Body of pancreas (tissue), 4 donors: Measurements from ENCODE around the gene STK35. TPM values are rescaled to one million over a fixed set of nuclear protein-coding genes. Genes with fewer than 3 reads are reported as not detected.
"Not testable (repeated sequence)": the region's sequence is repeated elsewhere in the genome, so short reads cannot be mapped to it uniquely, and the experiment has no call there.

Source experiments
- ATAC-seq: fragments of 150-250 bp; one replicate; pipeline ENCODE4 v1.9.1; 2016
- DNase-seq, 4 donors: peaks; one replicate each; pipeline ENCODE4 v3.0.0-alpha.2; 2019
- H3K27ac ChIP-seq, 4 donors: fragments of 200-600 bp; sonication (generic); 1 replicate in 3 of 4; 2 replicates in 1 of 4; pipeline versions ENCODE4 v1.5.1 to v1.6.1; 2016 to 2019; ENCODE audit warnings: mild to moderate bottlenecking in 1 of 4, mixed read lengths in 1 of 4, moderate library complexity in 1 of 4
- H3K27me3 ChIP-seq, 2 donors: fragments of 200-600 bp; sonication (generic); one replicate each; pipeline ENCODE4 v1.6.0; 2016; ENCODE audit warnings: mild to moderate bottlenecking in 1 of 2
- H3K36me3 ChIP-seq, 2 donors: fragments of 200-600 bp; sonication (generic); replicated peaks in 1 of 2; 2 replicates each; pipeline ENCODE4 v1.5.1; 2016; ENCODE audit warnings: low read depth in 2 of 2; ENCODE audit not compliant: insufficient read depth in 1 of 2
- H3K4me1 ChIP-seq: fragments of 200-600 bp; sonication (generic); one replicate; pipeline ENCODE4 v1.6.0; 2016
- H3K4me3 ChIP-seq, 2 donors: fragments of 200-600 bp; sonication (generic); 1 replicate in 1 of 2; 2 replicates in 1 of 2; pipeline ENCODE4 v1.5.1; 2016 to 2019
- H3K9me3 ChIP-seq, 3 donors: fragments of 200-600 bp; sonication (generic); 1 replicate in 2 of 3; 2 replicates in 1 of 3; pipeline ENCODE4 v1.5.1; 2016
- CTCF ChIP-seq, 7 experiments: fragments of 450-650 bp in 4 of 7; fragments of 200-600 bp in 3 of 7; sonication (generic) in 3 of 7; IDR thresholded peaks; one replicate each; pipeline ENCODE4 v1.5.1; 2016 to 2019; ENCODE audit warnings: antibody characterized with exemption in 7 of 7
- POLR2A ChIP-seq, 3 donors: fragments of 450-650 bp; IDR thresholded peaks; one replicate each; pipeline ENCODE4 v1.6.1; 2016; ENCODE audit warnings: antibody characterized with exemption in 3 of 3, mild to moderate bottlenecking in 2 of 3
- WGBS, 2 donors: methylation state at CpG; one replicate each; pipeline ENCODE4 v1.1.5; 2017; 5-methylcytosine and 5-hydroxymethylcytosine counted together
- intact Hi-C: fragments of 100-400 bp; cut with DNase I; formaldehyde crosslinking; loops from one replicate; pipeline ENCODE4 v1.15.1; 2023
- total RNA-seq, 2 donors: library from RNA; depleted of rRNA; stranded (reverse); fragments of >200 nt; gene quantifications; one replicate each; pipeline ENCODE4 v1.1.0, GENCODE V29; 2016

Gene STK35
- total RNA-seq, 2 donors from 2014 or later = 8.6 to 22.7 TPM

GRCh38 chr20:2179233-2179580, 77.6 kb downstream of the STK35 start:
- WGBS, 2 donors = 75 to 89% methylated on average over 5 to 11 of the region's 11 CpGs
- no peaks in the 10 kb centered on the region for H3K27me3 ChIP-seq
- intact Hi-C loops = no loop called here
- no peak overlapping the region for H3K4me3 ChIP-seq
- no peaks in the 10 kb centered on the region for H3K9me3 ChIP-seq
- H3K4me1 ChIP-seq = peaks cover 8% of the 10 kb centered on the region
- H3K36me3 ChIP-seq = no peaks in the 10 kb centered on the region
- ATAC-seq = no peak
- H3K27ac ChIP-seq = no peak overlapping the region
- no peak for TF ChIP-seq POLR2A (IDR thresholded peaks at IDR 0.05)
- no peak for TF ChIP-seq CTCF (IDR thresholded peaks at IDR 0.05)
- DNase-seq = no peak

- H3K27ac ChIP-seq = no peak overlapping the region
- peaks cover 8% of the 10 kb centered on the region for H3K4me1 ChIP-seq
- H3K36me3 ChIP-seq = no peaks in the 10 kb centered on the region
- intact Hi-C loops = no loop called here
- 61% methylated on average over 2 of the region's 2 CpGs for WGBS, 2 donors
- ATAC-seq (no peak), DNase-seq (no peak)
- no peaks in the 10 kb centered on the region for H3K9me3 ChIP-seq
- H3K27me3 ChIP-seq = no peaks in the 10 kb centered on the region
- TF ChIP-seq POLR2A (IDR thresholded peaks at IDR 0.05) (no peak), CTCF (IDR thresholded peaks at IDR 0.05) (no peak)
- H3K4me3 ChIP-seq = no peak overlapping the region
Measured at GRCh38 chr20:2179949-2180348, 78.3 kb downstream of the STK35 start.

GRCh38 chr20:2183381-2183780, 81.8 kb downstream of the STK35 start:
- Histone ChIP-seq H3K4me1 (peaks cover 4% of the 10 kb centered on the region), H3K36me3 (no peaks in the 10 kb centered on the region), H3K4me3 (no peak overlapping the region), H3K9me3 (no peaks in the 10 kb centered on the region), H3K27ac (no peak overlapping the region), H3K27me3 (no peaks in the 10 kb centered on the region)
- intact Hi-C loops = no loop called here
- WGBS, 2 donors = 70 to 72% methylated on average over 3 of the region's 3 CpGs
- ATAC-seq = no peak
- DNase-seq = no peak
- TF ChIP-seq POLR2A (IDR thresholded peaks at IDR 0.05) (no peak), CTCF (IDR thresholded peaks at IDR 0.05) (no peak)

GRCh38 chr20:2184933-2185332, 83.3 kb downstream of the STK35 start:
- H3K4me3 ChIP-seq, H3K4me1 ChIP-seq, H3K27me3 ChIP-seq, H3K27ac ChIP-seq, H3K36me3 ChIP-seq, ATAC-seq, H3K9me3 ChIP-seq, intact Hi-C loops, DNase-seq: not testable (repeated sequence)
- 94 to 95% methylated on average over 7 of the region's 7 CpGs for WGBS, 2 donors

GRCh38 chr20:2195614-2196013, 94.0 kb downstream of the STK35 start:
- DNase-seq = no peak

More at GRCh38 chr20:2195614-2196013, 94.0 kb downstream of the STK35 start:
- intact Hi-C loops = no loop called here
- Histone ChIP-seq H3K27me3 (no peaks in the 10 kb centered on the region), H3K27ac (no peak overlapping the region), H3K9me3 (no peaks in the 10 kb centered on the region), H3K36me3 (no peaks in the 10 kb centered on the region), H3K4me3 (no peak overlapping the region), H3K4me1 (peaks cover 6% of the 10 kb centered on the region)
- TF ChIP-seq POLR2A (IDR thresholded peaks at IDR 0.05) (no peak), CTCF (IDR thresholded peaks at IDR 0.05) (no peak)
- ATAC-seq = no peak
- WGBS, 2 donors = 66 to 70% methylated on average over 4 to 5 of the region's 5 CpGs
